Activated CD4-positive, alpha-beta T cell treated with anti-CD3 and anti-CD28 coated beads for 4 hours (primary cell): Measurements from ENCODE around the gene FAM210A.
"Not testable (repeated sequence)": the region's sequence is repeated elsewhere in the genome, so short reads cannot be mapped to it uniquely, and the experiment has no call there.

Experiments
- DNase-seq, 2 donors: peaks; one replicate each; pipeline ENCODE4 v3.0.0-alpha.2; 2020

FAM210A gene, protein sequence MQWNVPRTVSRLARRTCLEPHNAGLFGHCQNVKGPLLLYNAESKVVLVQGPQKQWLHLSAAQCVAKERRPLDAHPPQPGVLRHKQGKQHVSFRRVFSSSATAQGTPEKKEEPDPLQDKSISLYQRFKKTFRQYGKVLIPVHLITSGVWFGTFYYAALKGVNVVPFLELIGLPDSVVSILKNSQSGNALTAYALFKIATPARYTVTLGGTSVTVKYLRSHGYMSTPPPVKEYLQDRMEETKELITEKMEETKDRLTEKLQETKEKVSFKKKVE

GRCh38 chr18:13726232-13726971, at the start of gene FAM210A, which contains the start of gene RNMT:
FAM210A (minus strand) TSS chr18:13726558; CDS start chr18:13682077, 44,481 bp downstream.
RNMT (plus strand) TSS chr18:13726673; CDS start chr18:13731518, 4,845 bp downstream.
- DNase-seq, result peak; percentile 93

DNA sequence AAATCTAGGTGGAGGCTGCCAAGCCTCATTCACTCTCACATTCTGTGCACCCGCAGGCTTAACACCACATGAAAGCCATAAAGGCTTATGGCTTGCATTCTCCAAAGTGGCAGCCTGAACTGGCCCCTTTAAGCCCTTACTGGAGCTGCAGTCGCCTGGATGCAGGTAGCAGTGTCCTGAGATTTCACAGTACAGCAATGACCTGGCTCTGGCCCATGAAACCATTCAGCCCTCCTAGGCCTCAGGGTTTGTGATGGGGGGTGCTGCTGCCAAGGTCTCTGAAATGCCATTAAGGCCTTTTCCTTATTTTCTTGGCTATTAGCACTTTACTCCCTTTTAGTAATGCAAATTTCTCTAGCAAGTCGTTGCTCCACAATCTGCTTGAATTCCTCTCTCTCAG, 48.7 kb upstream of the FAM210A start:
- no peak for DNase-seq

GRCh38 chr18:13762690-13763439, 36.5 kb upstream of the FAM210A start:
- DNase-seq, result no peak

DNA sequence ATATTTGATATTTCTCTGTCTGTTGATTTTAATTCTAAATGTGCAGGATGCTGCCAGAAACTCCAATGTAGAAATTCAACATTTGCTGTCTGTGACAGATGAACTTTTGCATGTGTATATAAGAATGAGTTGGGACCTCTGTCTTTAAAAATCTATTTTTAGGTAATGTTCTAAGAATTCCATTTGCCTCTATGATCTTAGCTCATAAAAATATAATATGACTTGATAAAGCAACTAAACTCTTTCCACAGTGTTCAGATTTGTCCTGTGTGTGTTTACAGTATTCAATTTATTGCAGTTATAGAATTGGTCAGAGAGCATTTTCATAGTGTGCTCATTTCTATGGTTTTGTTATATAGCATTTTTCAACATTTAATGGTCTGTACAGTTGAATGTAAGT, 33.7 kb upstream of the FAM210A start:
- DNase-seq, result no peak

- no peak for DNase-seq
Observed at GRCh38 chr18:13758622-13759021, 32.3 kb upstream of the FAM210A start.

DNA sequence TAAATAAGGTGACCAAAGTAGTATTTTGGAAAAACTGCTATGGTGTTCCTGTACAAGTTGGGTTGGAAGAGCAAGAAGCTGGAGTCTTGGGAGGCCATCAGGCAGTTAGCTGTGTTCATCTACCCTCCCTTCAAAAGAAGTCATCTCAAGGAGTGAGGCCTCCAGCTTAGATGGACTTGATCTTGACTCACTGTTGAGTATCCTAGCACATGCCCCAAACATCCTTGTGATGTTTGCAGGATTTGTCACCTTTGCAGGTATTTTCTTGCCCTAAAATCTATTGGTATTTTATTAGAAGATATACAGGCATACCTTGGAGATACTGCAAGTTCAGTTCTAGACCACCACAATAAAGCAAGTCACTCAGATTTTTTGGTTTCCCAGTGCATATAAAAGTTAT, 30.3 kb upstream of the FAM210A start:
- DNase-seq, result no peak

DNA sequence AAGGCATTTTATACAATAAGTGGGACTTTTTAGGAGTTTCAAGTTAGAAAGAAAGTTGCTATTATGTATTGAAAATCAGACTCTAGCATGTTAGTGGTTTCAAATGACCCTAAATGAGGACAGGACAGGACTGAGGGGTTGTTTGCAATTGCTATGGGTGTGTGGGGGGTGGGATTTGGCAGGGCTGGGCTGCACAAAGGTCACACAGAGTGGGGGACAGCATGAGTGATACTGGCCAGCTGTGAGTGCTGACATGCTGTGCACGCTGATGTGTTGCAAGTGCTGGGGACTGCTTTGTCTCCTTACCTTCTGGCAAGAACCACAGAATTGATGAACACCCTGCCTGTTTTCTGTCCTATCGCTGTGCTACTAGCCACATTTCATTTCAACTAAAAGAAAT, 29.9 kb upstream of the FAM210A start:
- DNase-seq, result no peak

DNA sequence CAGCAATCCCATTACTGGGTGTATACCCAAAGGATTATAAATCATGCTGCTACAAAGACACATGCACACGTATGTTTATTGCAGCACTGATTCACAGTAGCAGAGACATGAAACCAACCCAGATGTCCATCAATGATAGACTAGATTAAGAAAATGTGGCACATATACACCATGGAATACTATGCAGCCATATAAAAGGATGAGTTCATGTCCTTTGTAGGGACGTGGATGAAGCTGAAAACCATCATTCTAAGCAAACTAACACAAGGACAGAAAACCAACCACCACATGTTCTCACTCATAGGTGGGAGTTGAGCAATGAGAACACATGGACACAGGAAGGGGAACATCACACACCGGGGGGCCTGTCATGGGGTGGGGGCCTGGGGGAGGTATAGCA, 25.2 kb upstream of the FAM210A start:
- not testable (repeated sequence) for DNase-seq

GRCh38 chr18:13746633-13747032, 20.3 kb upstream of the FAM210A start:
- DNase-seq, result no peak

DNA sequence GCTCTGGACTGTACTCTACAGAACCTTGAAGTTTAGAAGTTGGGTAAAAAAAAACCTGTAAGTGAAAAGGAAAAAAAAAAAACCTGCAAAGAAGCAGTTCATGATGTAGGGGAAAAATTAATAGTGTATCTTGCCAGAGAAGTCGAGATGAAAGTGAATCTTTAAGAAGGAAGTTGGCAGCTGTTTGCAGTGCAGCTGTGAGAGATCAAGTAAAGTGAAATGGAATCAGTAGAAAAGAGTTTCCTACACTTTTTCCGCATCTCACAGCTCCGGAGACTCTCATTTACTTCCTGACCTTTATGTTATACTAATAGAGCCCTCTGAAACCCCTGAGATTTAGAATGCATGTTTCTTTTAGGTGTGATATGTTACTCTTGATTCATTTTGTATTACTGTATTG, 19.3 kb upstream of the FAM210A start:
- DNase-seq, result no peak

DNA sequence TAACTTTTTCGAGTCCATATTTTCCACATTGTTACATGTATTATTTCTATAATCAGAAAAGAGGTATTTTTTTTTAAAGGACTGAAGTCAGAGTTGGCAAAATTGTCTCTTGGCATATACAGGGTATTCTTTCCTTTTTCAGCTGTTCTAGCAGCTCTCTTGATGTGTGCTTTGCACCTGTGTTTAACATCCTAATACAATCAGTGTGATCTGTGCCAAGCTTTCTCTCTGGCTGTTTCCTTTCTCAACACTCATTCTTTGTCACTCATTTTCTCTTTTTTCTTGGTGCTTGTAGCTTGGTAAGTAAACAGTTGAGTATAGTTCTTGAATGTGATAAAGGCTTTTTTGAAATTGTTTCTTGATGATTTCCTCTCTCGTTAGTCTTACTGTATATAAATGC, 9.3 kb upstream of the FAM210A start:
- no peak for DNase-seq

DNA sequence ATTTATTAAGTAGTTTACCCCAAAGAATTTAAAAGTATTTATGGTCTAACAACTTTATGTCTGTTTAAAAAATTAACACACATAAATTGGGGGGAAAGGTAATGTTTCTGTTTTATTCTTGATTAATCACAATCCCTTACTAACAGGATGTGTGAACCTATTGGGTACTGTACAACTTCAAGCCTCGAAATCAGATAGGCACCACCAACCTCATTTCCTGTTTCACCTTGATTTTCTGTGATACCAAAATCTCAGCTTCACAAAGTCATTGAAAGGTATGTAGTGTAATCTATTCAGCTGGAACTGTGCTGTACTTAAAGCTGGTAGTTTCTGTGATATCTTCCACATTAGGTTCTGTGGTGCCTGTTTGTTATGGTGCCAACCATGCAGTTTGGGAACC, 4.1 kb upstream of the FAM210A start:
- no peak for DNase-seq

DNA sequence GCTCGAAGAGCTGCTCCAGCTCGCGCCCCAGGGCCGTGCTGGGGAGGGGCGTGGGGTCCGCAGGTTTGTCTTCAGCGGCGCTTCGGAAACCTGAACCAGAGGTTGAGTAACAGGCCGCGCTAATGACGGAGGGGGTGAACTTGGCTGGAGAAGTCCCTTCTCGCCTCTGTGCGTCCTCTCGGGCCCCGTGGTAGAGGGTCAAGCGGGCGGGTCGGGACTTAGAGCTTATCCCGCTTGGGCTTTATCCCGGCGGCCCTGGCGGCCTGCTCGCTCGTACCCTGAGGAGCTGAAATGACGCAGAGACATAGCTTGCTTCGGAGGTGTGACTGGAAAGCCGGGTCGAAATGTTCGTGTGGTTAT, 594 bp upstream of the FAM210A start:
- no peak for DNase-seq

- DNase-seq, result peak in 1 of 2 donors; percentile 5
Observed at GRCh38 chr18:13725566-13726231, 659 bp downstream of the FAM210A start.

DNA sequence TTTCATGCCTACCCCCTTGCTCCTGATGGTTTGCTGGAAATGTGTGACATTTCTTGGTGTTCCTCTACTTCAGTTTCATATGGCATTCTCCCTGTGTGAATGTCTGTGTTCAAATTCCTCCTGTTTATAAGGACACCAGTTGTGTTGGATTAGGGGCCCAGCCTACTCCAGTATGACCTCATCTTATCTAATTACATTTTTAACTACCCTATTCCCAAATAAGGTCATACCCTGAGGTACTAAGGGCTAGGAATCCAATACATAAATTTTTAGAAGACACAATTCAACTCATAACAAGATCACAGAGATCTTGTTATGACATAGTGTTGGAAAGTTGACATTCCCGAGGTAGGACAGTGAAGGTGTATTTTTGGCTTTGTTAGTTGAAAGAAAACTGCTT, 5.5 kb downstream of the FAM210A start:
- no peak for DNase-seq

DNA sequence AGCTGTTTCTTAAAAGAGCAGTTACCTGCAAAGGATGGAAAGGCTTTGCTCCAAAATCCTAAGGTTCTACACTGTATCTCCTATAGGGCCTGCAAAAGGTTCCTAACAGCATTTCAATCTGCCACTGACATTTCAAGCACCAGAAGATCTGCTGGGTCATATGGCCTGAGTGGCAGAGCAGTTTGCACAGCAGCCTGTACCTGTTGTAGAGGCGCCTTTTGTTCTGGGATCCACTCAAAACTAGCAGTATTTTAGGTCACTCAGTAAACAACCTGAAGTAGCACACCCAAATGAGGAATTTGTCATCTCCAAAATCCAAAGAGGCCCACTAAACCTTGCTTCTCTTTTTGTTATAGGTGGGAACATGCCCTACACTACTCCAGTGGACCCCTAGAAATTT, 6.2 kb downstream of the FAM210A start:
- no peak for DNase-seq

GRCh38 chr18:13716916-13717315, 9.4 kb downstream of the FAM210A start:
- no peak for DNase-seq

- DNase-seq, result no peak
Observed at GRCh38 chr18:13715330-13715729, 11.0 kb downstream of the FAM210A start.

GRCh38 chr18:13713455-13714055, 12.8 kb downstream of the FAM210A start:
- no peak for DNase-seq

DNA sequence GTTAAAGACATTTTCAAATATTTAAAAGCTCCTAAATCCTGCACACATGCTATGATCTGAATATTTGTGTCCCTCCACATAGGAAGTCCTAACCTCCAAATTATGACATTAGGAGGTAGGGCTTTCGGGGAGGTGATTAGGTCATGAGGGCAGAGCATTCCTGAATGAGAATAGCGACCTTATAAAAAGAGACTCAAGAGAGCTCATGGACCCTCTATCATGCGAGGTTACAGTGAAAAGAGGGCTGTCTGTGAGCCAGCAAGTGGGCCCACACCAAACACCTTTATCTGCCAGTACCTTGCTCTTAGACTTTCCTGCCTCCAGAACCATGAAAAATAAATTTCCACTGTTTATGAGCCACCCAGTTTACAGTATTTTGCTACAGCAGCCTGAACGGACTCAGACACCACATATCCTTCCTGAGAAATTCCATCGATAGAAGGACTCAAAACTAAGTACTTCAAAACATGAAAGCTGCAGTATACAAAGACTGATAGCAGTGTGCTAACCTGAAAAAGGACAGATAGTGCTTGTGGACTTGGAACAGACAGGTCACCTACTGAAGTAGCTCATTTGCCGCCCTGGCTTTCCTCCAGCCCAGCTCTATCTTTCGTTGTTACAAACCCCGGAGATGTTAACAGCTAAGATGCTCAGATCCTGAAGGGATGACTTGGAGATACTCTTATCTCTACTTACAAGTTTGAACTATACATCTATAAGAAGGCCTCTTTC, 13.8 kb downstream of the FAM210A start:
- no peak for DNase-seq

GRCh38 chr18:13710414-13710831, 15.9 kb downstream of the FAM210A start:
- no peak for DNase-seq

- no peak for DNase-seq
Observed at GRCh38 chr18:13703899-13704298, 22.5 kb downstream of the FAM210A start.
